Upper lobe of left lung (tissue), 6 donors: ENCODE data around the gene LRRC31. TPM values are rescaled to one million over a fixed set of nuclear protein-coding genes. Genes with fewer than 3 reads are reported as not detected.

Source experiments
- ATAC-seq, 2 donors: fragments of 200-7000 bp; cut with Tn5 transposase; one replicate each; pipeline ENCODE4 v1.9.1; 2022; ENCODE audit warnings: mild to moderate bottlenecking in 2 of 2, moderate library complexity in 2 of 2; ENCODE audit not compliant: low FRiP score in 2 of 2
- DNase-seq, 2 donors: peaks; one replicate each; pipeline ENCODE4 v3.0.0-alpha.2; 2019 to 2020
- H3K27ac ChIP-seq, 4 donors: fragments of 200-600 bp; sonication (generic); one replicate each; pipeline ENCODE4 v1.5.1; 2016 to 2019
- H3K27me3 ChIP-seq, 4 donors: fragments of 200-600 bp; sonication (generic); one replicate each; pipeline ENCODE4 v1.5.1; 2017 to 2019
- H3K36me3 ChIP-seq, 4 donors: fragments of 200-600 bp; sonication (generic); one replicate each; pipeline ENCODE4 v1.5.1; 2016 to 2019
- H3K4me1 ChIP-seq, 4 donors: fragments of 200-600 bp; sonication (generic); one replicate each; pipeline ENCODE4 v1.5.1; 2018 to 2019
- H3K4me3 ChIP-seq, 4 donors: fragments of 200-600 bp; sonication (generic); one replicate each; pipeline ENCODE4 v1.5.1; 2017 to 2019; ENCODE audit warnings: mild to moderate bottlenecking in 2 of 4, moderate library complexity in 1 of 4
- H3K9me3 ChIP-seq, 4 donors: fragments of 200-600 bp; sonication (generic); one replicate each; pipeline ENCODE4 v1.5.1; 2018 to 2019
- EP300 ChIP-seq, 4 donors: sonication (generic); formaldehyde crosslinking; IDR thresholded peaks; one replicate each; pipeline ENCODE4 v1.5.1; 2017; ENCODE audit warnings: antibody characterized with exemption in 4 of 4, control low read depth in 2 of 4
- POLR2A ChIP-seq, 4 donors: fragments of 450-650 bp; IDR thresholded peaks; one replicate each; pipeline ENCODE4 v1.5.1; 2016 to 2017; ENCODE audit warnings: antibody characterized with exemption in 4 of 4, mild to moderate bottlenecking in 2 of 4
- POLR2AphosphoS5 ChIP-seq, 2 donors: sonication (generic); formaldehyde crosslinking; IDR thresholded peaks; one replicate each; pipeline ENCODE4 v1.5.1; 2017; ENCODE audit warnings: antibody characterized with exemption in 2 of 2
- WGBS, 2 donors: methylation state at CpG; one replicate each; pipeline ENCODE4 v1.1.5; 2017 to 2018; 5-methylcytosine and 5-hydroxymethylcytosine counted together
- total RNA-seq, 6 donors: library from RNA; depleted of rRNA in 4 of 6; stranded (reverse); fragments of >200 nt in 4 of 6; gene quantifications; one replicate each; pipeline versions ENCODE4 v1.1.0 to v1.2.1, GENCODE V29; 2016 to 2021
- TF ChIP-seq, protein P1 (sequence below), 6 experiments: fragments of 450-650 bp in 4 of 6; fragments of 200-600 bp in 2 of 6; sonication (generic) in 2 of 6; IDR thresholded peaks; one replicate each; pipeline ENCODE4 v1.5.1; 2016 to 2019; ENCODE audit warnings: antibody characterized with exemption in 6 of 6
- donor health status: DM: no; HTN: no; CAD: no; lungs with moderate emphysema.
- donor health status: DM: no; HTN: yes; CAD: no; lungs with severe emphysema.

Gene LRRC31
- total RNA-seq, 6 donors from 2014 or later: 0.34 to 5.6 (median 1.3) TPM

DNA sequence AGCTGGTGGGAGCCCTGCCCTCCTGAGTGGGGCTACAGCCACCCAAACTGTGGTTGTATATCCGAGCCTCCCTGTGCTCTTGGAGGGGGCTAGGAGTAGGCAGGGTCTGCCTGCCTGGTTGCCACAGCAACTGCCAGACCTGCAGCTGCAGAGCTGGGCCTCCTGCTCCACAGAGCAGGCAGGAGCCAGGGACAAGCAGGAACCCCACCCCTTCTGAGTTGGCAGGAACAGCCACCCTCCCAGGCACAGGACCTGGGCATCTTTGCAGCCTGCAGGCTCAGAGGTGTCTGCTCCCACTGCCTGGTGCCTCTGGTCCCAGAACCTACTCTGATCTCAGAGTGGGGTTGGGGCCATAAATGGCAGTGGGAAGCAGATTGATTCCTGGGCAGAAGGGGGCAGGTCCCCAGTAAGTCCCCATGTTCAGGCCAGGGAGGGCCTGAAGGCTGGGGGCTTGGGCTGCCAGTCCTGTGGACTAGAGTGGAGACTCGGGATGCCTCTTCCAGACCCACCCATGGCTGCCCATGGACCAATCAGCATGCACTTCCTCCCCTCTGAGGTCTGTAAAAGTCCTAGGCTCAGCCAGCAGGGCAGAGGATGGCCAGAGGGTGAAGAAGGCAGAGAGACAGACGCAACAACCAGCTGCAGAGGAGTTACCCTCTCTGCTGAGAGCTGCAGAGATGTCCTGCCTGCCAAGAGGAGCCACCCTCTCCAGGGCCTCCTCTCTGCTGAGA lies 10.3 kb upstream of the LRRC31 start:
- 68 to 72% methylated on average over 2 to 3 of the region's 3 CpGs for WGBS, 2 donors
- ATAC-seq: peak in 1 of 2 donors; percentile 25

DNA sequence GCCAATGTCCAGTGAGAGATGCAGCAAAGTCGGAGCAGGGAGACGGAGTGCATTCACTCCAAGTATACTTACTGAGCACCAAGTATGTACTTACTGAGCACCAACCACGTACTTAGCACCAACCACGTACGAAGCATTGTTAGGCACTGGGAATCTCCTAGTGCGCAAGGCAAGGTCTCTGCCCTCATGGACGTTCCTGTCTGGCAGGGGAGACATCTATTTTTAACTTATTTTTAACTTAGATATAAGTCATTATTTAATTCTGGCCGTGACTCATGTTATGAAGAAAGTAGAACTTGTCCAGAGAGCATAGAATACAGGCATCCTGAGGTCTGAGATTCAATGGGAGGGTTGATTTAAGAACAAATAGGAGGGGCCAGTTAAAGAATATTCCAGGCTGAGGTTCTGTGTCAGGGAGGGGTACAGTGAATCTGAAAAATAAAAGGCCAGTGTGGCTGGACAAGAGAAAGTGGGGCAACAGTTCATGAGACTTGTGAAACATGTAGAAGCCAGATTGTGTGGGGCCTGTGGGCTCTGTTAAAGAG lies 9.3 kb upstream of the LRRC31 start:
- Histone ChIP-seq H3K27ac (no peak overlapping the region), H3K36me3 (no peaks in the 10 kb centered on the region), H3K4me3 (no peak overlapping the region), H3K27me3 (no peaks in the 10 kb centered on the region), H3K9me3 (no peaks in the 10 kb centered on the region), H3K4me1 (no peaks in the 10 kb centered on the region)
- 79 to 86% methylated on average over 8 of the region's 8 CpGs for WGBS, 2 donors
- ATAC-seq (no peak), DNase-seq (no peak)
- TF ChIP-seq EP300 (IDR thresholded peaks at IDR 0.05) (no peak), POLR2A (IDR thresholded peaks at IDR 0.05) (no peak)

More for the DNA sequence above, 10.3 kb upstream of the LRRC31 start:
- Histone ChIP-seq H3K36me3 (no peaks in the 10 kb centered on the region), H3K9me3 (no peaks in the 10 kb centered on the region), H3K4me1 (no peaks in the 10 kb centered on the region), H3K4me3 (no peak overlapping the region), H3K27me3 (no peaks in the 10 kb centered on the region), H3K27ac (no peak overlapping the region)
- DNase-seq: peak in 1 of 2 donors; percentile 27
- TF ChIP-seq, protein P1, sequence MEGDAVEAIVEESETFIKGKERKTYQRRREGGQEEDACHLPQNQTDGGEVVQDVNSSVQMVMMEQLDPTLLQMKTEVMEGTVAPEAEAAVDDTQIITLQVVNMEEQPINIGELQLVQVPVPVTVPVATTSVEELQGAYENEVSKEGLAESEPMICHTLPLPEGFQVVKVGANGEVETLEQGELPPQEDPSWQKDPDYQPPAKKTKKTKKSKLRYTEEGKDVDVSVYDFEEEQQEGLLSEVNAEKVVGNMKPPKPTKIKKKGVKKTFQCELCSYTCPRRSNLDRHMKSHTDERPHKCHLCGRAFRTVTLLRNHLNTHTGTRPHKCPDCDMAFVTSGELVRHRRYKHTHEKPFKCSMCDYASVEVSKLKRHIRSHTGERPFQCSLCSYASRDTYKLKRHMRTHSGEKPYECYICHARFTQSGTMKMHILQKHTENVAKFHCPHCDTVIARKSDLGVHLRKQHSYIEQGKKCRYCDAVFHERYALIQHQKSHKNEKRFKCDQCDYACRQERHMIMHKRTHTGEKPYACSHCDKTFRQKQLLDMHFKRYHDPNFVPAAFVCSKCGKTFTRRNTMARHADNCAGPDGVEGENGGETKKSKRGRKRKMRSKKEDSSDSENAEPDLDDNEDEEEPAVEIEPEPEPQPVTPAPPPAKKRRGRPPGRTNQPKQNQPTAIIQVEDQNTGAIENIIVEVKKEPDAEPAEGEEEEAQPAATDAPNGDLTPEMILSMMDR (IDR thresholded peaks at IDR 0.05): no peak
- TF ChIP-seq EP300 (IDR thresholded peaks at IDR 0.05) (no peak), POLR2AphosphoS5 (IDR thresholded peaks at IDR 0.05) (no peak), POLR2A (IDR thresholded peaks at IDR 0.05) (no peak)

DNA sequence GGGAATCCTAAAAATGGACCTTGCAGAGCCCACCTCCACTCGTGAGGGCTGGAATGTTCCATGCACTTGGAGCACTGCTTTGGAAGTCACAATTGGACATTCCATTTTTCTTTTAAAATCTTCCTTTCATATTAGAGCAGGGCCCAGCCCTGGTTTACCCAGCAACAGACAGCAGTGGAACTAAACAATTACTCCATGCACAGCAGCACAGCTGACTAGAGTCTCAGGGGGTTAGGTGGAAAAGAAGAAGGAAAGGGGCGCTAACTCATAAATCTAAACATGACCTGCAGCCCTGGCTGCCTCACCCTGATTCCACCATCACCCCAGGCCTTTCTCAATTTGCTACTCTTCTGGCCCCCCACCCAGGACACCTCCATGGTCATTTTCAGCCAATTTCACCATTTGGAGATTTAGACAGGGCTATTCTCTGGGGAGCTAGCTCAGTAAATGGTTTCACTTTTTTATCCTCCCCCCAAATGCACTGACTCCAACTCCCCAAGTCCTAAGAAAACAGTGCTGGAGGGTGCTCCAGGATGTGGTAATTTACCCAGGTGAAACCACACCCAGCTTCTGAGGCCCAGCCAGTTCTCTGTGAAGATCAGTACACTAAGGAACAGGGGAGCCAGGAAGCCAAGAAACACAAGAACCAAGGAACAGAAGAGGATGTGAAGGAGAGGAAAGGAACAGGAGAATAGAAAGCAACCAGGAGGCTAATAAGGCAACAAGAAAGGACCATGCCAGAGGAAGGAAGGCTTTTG lies 1.6 kb upstream of the LRRC31 start:
- no peak for TF ChIP-seq POLR2A (IDR thresholded peaks at IDR 0.05)
- no peak for TF ChIP-seq POLR2AphosphoS5 (IDR thresholded peaks at IDR 0.05)
- TF ChIP-seq, protein P1 (IDR thresholded peaks at IDR 0.05): no peak
- TF ChIP-seq EP300 (IDR thresholded peaks at IDR 0.05): no peak
- H3K4me3 ChIP-seq: no peak overlapping the region
- H3K27ac ChIP-seq: peak overlapping the region in 2 of 4 donors; percentile 30 to 50

DNA sequence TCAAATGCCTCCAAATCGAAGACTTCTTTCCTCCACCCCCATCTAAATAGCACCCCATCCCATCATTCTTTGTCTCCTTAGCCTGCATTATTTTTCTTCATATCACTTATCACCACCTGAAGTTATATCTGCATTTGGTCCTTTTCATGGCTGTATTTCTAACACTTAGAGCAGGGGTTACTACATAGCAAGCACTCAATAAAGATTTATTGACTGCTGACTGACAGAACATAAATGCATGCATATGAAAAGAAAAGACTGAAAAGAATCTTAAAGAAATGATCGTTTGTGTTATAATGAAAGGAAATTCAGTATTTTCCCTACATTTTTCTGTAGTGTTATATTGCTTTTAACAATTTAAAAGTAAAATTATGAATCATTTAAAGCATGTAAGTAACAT lies 1.4 kb downstream of the LRRC31 start:
- DNase-seq (no peak), ATAC-seq (no peak)
- TF ChIP-seq EP300 (IDR thresholded peaks at IDR 0.05) (no peak), POLR2AphosphoS5 (IDR thresholded peaks at IDR 0.05) (no peak), POLR2A (IDR thresholded peaks at IDR 0.05) (no peak)
- TF ChIP-seq, protein P1 (IDR thresholded peaks at IDR 0.05): no peak
- Histone ChIP-seq H3K4me1 (peaks cover 3 to 27% (median 9%) of the 10 kb centered on the region in 4 donors), H3K27ac (no peak overlapping the region), H3K27me3 (no peaks in the 10 kb centered on the region), H3K4me3 (no peak overlapping the region), H3K36me3 (no peaks in the 10 kb centered on the region), H3K9me3 (no peaks in the 10 kb centered on the region)
- 78 to 86% methylated on average over 2 of the region's 2 CpGs for WGBS, 2 donors

More for the DNA sequence above, 1.6 kb upstream of the LRRC31 start:
- WGBS, 2 donors: 76 to 79% methylated on average over 2 of the region's 2 CpGs
- Histone ChIP-seq H3K27me3 (no peaks in the 10 kb centered on the region), H3K36me3 (no peaks in the 10 kb centered on the region), H3K4me1 (peaks cover 0 to 16% (median 8%) of the 10 kb centered on the region in 4 donors), H3K9me3 (no peaks in the 10 kb centered on the region)
- DNase-seq (peak in 1 of 2 donors; percentile 88), ATAC-seq (peak; percentile 53 to 80)

DNA sequence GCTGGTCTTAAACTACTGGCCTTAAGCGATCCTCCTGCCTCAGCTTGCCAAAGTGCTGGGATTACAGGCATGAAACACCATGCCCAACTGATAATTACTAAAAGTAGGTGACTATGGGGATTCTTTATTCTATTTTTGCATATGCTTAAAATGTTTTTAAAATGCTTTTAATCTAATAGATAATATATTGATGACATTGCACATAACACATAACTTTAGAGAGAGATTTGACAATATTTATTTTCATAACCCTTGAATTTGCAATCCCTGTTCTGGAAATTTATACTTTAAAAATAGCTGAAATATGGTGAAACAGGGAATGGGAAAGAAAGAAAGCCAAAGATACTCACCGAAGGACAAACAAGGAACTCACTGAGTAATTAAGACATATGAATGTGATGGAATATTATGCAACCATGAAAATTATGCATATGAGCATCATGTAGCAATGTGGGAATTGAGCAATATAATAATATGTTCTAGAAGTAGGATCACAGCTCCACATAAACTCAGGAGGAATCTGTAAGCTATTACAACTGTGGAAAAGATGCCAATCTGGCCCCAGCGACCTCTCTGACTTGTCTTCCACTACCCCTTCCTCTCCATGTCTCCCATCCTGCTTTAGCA lies 2.0 kb downstream of the LRRC31 start:
- no peaks in the 10 kb centered on the region for H3K9me3 ChIP-seq
- 85% methylated on average over 3 of the region's 3 CpGs for WGBS, 2 donors
- no peak overlapping the region for H3K4me3 ChIP-seq
- TF ChIP-seq POLR2AphosphoS5 (IDR thresholded peaks at IDR 0.05) (no peak), EP300 (IDR thresholded peaks at IDR 0.05) (no peak), POLR2A (IDR thresholded peaks at IDR 0.05) (no peak)
- TF ChIP-seq, protein P1 (IDR thresholded peaks at IDR 0.05): no peak
- H3K36me3 ChIP-seq: no peaks in the 10 kb centered on the region
- H3K27ac ChIP-seq: no peak overlapping the region
- H3K4me1 ChIP-seq: peaks cover 4 to 30% (median 10%) of the 10 kb centered on the region in 4 donors
- no peak for ATAC-seq
- H3K27me3 ChIP-seq: no peaks in the 10 kb centered on the region
- no peak for DNase-seq
